Endothelial cell of umbilical vein (primary cell): ENCODE data around the gene EYS. TPM values are rescaled to one million over a fixed set of nuclear protein-coding genes. Genes with fewer than 3 reads are reported as not detected.

Experiments used
- BruUV-seq: library from RNA; stranded (reverse); fragments of 400-500 nt; replicated peaks from 2 replicates; lab custom pipeline; 2021; lab: Mats Ljungman, UMichigan
- CTCF ChIA-PET: fragments of 300-600, 350-600 bp; sonication (Branson Sonifier 250); formaldehyde crosslinking; loops from one replicate; lab custom pipeline; 2021; ENCODE audit warnings: antibody characterized with exemption, inconsistent platforms; lab: Charles Lee
- POLR2A ChIA-PET: fragments of 300-600, 350-600 bp; sonication (Branson Sonifier 250); formaldehyde crosslinking; loops from one replicate; lab custom pipeline; 2021; ENCODE audit warnings: antibody characterized with exemption, inconsistent platforms; lab: Charles Lee
- DNase-seq: peaks from one replicate; pipeline ENCODE4 v3.0.0-alpha.2; 2011; ENCODE audit warnings: low read depth, low spot score
- FAIRE-seq: peaks from 2 replicates; lab custom pipeline; 2011; peaks lifted over from hg19 to GRCh38; lab: Jason Lieb, UNC
- H2AFZ ChIP-seq: 2 replicates; pipeline ENCODE4 v1.6.0; 2012; ENCODE audit warnings: low read depth, low read length, control low read depth, inconsistent platforms
- H3K27ac ChIP-seq: 2 replicates; pipeline ENCODE4 v1.5.1; 2011; ENCODE audit warnings: low read depth, mild to moderate bottlenecking, control low read depth, low read length, moderate library complexity; ENCODE audit not compliant: insufficient read depth
- H3K27me3 ChIP-seq, 2 experiments: 2 replicates each; pipeline versions ENCODE4 v1.6.0 to v1.6.1; 2011; ENCODE audit warnings: low read length in 2 of 2, mixed read lengths in 1 of 2; ENCODE audit not compliant: control insufficient read depth in 2 of 2, insufficient read depth in 2 of 2
- H3K36me3 ChIP-seq, 2 experiments: 2 replicates in 1 of 2; 3 replicates in 1 of 2; pipeline ENCODE4 v1.5.1; 2011; ENCODE audit warnings: low read length in 2 of 2, mild to moderate bottlenecking in 1 of 2, moderate library complexity in 1 of 2; ENCODE audit not compliant: control insufficient read depth in 2 of 2, insufficient read depth in 2 of 2; ENCODE audit errors: extremely low read depth in 1 of 2
- H3K4me1 ChIP-seq: 3 replicates; pipeline ENCODE4 v1.5.1; 2011; ENCODE audit warnings: mild to moderate bottlenecking, low read length; ENCODE audit not compliant: control insufficient read depth, insufficient read depth; ENCODE audit errors: extremely low read depth
- H3K4me2 ChIP-seq: 2 replicates; pipeline ENCODE4 v1.6.1; 2011; ENCODE audit warnings: low read length, control low read depth, mixed read lengths; ENCODE audit not compliant: insufficient read depth
- H3K4me3 ChIP-seq, 3 experiments: fragments of 200-600 bp in 1 of 3; sonication (generic), shearing (Covaris generic) in 1 of 3; replicated peaks in 1 of 3; 2 replicates each; pipeline ENCODE4 v1.5.1; 2011 to 2016; ENCODE audit warnings: control low read depth in 3 of 3, low read length in 3 of 3, mild to moderate bottlenecking in 2 of 3, inconsistent platforms in 1 of 3, low read depth in 1 of 3, moderate library complexity in 1 of 3; ENCODE audit not compliant: insufficient read depth in 1 of 3
- H3K79me2 ChIP-seq: 2 replicates; pipeline ENCODE4 v1.6.0; 2012; ENCODE audit warnings: low read length, inconsistent platforms; ENCODE audit not compliant: control insufficient read depth, insufficient read depth
- H3K9ac ChIP-seq: replicated peaks from 2 replicates; pipeline ENCODE3; 2011; ENCODE audit warnings: low read length, control low read depth; ENCODE audit not compliant: insufficient read depth; ENCODE audit errors: extremely low read depth
- H3K9me1 ChIP-seq: replicated peaks from 3 replicates; pipeline ENCODE4 v1.6.0; 2011; ENCODE audit warnings: mild to moderate bottlenecking, low read length; ENCODE audit not compliant: control insufficient read depth, insufficient read depth; ENCODE audit errors: extremely low read depth
- H3K9me3 ChIP-seq: replicated peaks from 2 replicates; pipeline ENCODE4 v1.5.1; 2012; ENCODE audit warnings: low read length, inconsistent platforms; ENCODE audit not compliant: control insufficient read depth, insufficient read depth
- H4K20me1 ChIP-seq: replicated peaks from 2 replicates; pipeline ENCODE3; 2011; ENCODE audit warnings: mild to moderate bottlenecking, low read length; ENCODE audit not compliant: control insufficient read depth, insufficient read depth; ENCODE audit errors: extremely low read depth
- EZH2 ChIP-seq: IDR thresholded peaks from 2 replicates; pipeline ENCODE4 v1.6.1; 2012; ENCODE audit warnings: borderline replicate concordance, low read depth, mild to moderate bottlenecking, moderate library complexity, low read length, inconsistent platforms; ENCODE audit not compliant: severe bottlenecking
- FOS ChIP-seq: IDR thresholded peaks from 2 replicates; pipeline ENCODE4 v1.6.1; 2011; ENCODE audit warnings: mild to moderate bottlenecking, low read length, moderate library complexity, borderline replicate concordance; ENCODE audit not compliant: insufficient read depth
- GATA2 ChIP-seq: IDR thresholded peaks from 2 replicates; pipeline ENCODE4 v1.7.0; 2011; ENCODE audit warnings: low read depth, mild to moderate bottlenecking, moderate library complexity, mixed read lengths, low read length; ENCODE audit not compliant: insufficient read length, insufficient read depth
- JUN ChIP-seq: IDR thresholded peaks from 2 replicates; pipeline ENCODE4 v1.6.1; 2011; ENCODE audit warnings: borderline replicate concordance, low read depth; ENCODE audit not compliant: insufficient read length, insufficient read depth
- MYC ChIP-seq: IDR thresholded peaks from one replicate; pipeline ENCODE4 v1.6.1; 2011; ENCODE audit warnings: mild to moderate bottlenecking, low read depth, low read length
- POLR2A ChIP-seq: IDR thresholded peaks from 2 replicates; pipeline ENCODE4 v1.6.1; 2012; ENCODE audit warnings: low read depth, mild to moderate bottlenecking, control low read depth, low read length
- POLR2AphosphoS5 ChIP-seq: IDR thresholded peaks from 2 replicates; pipeline ENCODE4 v1.6.1; 2012; ENCODE audit warnings: low read depth, mild to moderate bottlenecking, control low read depth, low read length, moderate library complexity; ENCODE audit not compliant: insufficient read depth
- dilution Hi-C: fragments of 300-500 bp; cut with MboI; formaldehyde crosslinking; loops from one replicate; pipeline ENCODE4 v1.15.0; 2019; ENCODE audit warnings: low sequenced_read_pairs; ENCODE audit not compliant: extremely low pct_ligation_motif_present
- intact Hi-C: fragments of 100-400 bp; cut with micrococcal nuclease; formaldehyde crosslinking; loops from one replicate; pipeline ENCODE4 v1.10.0; 2022
- polyA plus RNA-seq, 4 experiments: library from polyadenylated mRNA; depleted of rRNA in 3 of 4; stranded (reverse) in 3 of 4; unstranded in 1 of 4; fragments of >200 nt; gene quantifications; 2 replicates each; pipeline versions ENCODE4 v1.2.1 to v1.2.3, GENCODE V29; 2011 to 2012; ENCODE audit warnings: missing spikeins in 1 of 4
- total RNA-seq: library from RNA; stranded (reverse); gene quantifications from 2 replicates; pipeline ENCODE4 v1.2.3, GENCODE V29; 2021
- TF ChIP-seq, protein P1 (sequence below): IDR thresholded peaks from 2 replicates; pipeline ENCODE4 v1.6.1; 2011; ENCODE audit not compliant: insufficient read depth, insufficient read length
- TF ChIP-seq, protein P2 (sequence below), 2 donors: IDR thresholded peaks; 1 replicate in 1 of 2; 2 replicates in 1 of 2; pipeline ENCODE4 v1.5.1; 2011; ENCODE audit warnings: low read length in 2 of 2, mild to moderate bottlenecking in 2 of 2, moderate library complexity in 2 of 2, control low read depth in 1 of 2, inconsistent platforms in 1 of 2, low read depth in 1 of 2; ENCODE audit not compliant: insufficient read depth in 1 of 2; ENCODE audit errors: extremely low read depth in 1 of 2

The EYS gene
- total and polyA plus RNA-seq, 2 donors (not counting 3 experiments of a cell fraction or from before 2014, with no cell fraction given) = 0.01 to 0.27 TPM

DNA sequence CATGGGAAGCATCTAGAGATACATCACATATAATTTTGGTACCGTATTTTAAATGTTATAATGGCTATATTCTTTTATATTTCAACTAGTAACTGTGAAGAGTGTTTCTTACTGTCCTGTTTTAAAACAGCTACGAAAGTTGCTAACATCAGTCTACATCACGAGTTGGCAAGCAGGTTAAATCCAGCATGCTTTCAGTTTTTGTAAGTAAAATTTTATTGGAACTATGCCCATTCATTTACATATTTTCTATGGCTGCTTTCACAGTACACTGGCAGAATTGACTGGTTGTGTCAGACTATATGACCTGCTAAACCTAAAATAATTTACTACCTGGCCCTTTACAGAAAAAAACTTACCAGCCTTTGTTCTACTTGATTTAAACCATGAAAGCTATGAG lies 1593.3 kb downstream of the EYS start:
- no peak for DNase-seq
- H3K36me3 ChIP-seq = no peaks in the 10 kb centered on the region
- H3K27ac ChIP-seq = no peak overlapping the region
- no peaks in the 10 kb centered on the region for H3K79me2 ChIP-seq
- no peaks in the 10 kb centered on the region for H3K27me3 ChIP-seq
- H3K4me2 ChIP-seq = no peak overlapping the region
- no peaks in the 10 kb centered on the region for H3K4me1 ChIP-seq
- POLR2A ChIA-PET = no interaction called here
- no peak overlapping the region for H3K9ac ChIP-seq
- H3K9me3 ChIP-seq = no peaks in the 10 kb centered on the region
- CTCF ChIA-PET = interaction anchor here (1.4 kb wide), 1 partner anchor 11 kb away, joined by 3 read pairs; no protein-coding TSS in a partner anchor
- TF ChIP-seq, protein P1, sequence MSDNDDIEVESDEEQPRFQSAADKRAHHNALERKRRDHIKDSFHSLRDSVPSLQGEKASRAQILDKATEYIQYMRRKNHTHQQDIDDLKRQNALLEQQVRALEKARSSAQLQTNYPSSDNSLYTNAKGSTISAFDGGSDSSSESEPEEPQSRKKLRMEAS = no peak
- TF ChIP-seq GATA2 (no peak), FOS (no peak)
- FAIRE-seq = no peak
- dilution Hi-C loops (no loop called here), intact Hi-C loops (no loop called here)
- no peak overlapping the region for H2AFZ ChIP-seq
- no peak overlapping the region for H3K4me3 ChIP-seq
- no peaks in the 10 kb centered on the region for H4K20me1 ChIP-seq
- no TSS peak for BruUV-seq
- no peaks in the 10 kb centered on the region for H3K9me1 ChIP-seq

DNA sequence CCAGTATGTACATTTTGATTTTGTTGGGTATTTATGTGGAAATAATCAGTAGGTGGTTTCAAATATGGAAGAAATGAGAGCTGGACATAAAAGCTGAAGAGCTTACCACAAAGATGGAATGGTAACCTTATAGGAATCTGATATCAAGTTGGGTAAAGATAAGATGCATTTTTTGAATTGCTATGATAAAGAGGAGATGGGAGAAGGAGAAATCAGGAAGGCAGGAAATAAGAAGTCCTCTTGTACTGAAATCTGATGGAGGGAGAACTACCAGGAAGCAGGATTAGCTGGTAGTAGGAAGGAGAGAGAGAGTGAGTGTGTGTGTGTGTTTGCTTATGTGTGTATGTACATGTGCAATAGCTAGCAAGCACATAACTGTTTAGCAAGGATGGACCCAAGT lies 1603.0 kb downstream of the EYS start:
- no peaks in the 10 kb centered on the region for H3K36me3 ChIP-seq
- DNase-seq (no peak), FAIRE-seq (no peak)
- no peak overlapping the region for H2AFZ ChIP-seq
- TF ChIP-seq POLR2AphosphoS5 (no peak), EZH2 (no peak), GATA2 (no peak), JUN (no peak), MYC (no peak), FOS (no peak), POLR2A (no peak)
- TF ChIP-seq, protein P1 = no peak
- TF ChIP-seq, protein P2, sequence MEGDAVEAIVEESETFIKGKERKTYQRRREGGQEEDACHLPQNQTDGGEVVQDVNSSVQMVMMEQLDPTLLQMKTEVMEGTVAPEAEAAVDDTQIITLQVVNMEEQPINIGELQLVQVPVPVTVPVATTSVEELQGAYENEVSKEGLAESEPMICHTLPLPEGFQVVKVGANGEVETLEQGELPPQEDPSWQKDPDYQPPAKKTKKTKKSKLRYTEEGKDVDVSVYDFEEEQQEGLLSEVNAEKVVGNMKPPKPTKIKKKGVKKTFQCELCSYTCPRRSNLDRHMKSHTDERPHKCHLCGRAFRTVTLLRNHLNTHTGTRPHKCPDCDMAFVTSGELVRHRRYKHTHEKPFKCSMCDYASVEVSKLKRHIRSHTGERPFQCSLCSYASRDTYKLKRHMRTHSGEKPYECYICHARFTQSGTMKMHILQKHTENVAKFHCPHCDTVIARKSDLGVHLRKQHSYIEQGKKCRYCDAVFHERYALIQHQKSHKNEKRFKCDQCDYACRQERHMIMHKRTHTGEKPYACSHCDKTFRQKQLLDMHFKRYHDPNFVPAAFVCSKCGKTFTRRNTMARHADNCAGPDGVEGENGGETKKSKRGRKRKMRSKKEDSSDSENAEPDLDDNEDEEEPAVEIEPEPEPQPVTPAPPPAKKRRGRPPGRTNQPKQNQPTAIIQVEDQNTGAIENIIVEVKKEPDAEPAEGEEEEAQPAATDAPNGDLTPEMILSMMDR (IDR thresholded peaks at IDR 0.05; ENCODE audit: extremely low read depth in 1 of 2, insufficient read depth in 1 of 2, low read depth in 1 of 2, low read length in 2 of 2) = no peak
- no peaks in the 10 kb centered on the region for H3K79me2 ChIP-seq
- POLR2A ChIA-PET = no interaction called here
- no peaks in the 10 kb centered on the region for H4K20me1 ChIP-seq
- H3K4me2 ChIP-seq = no peak overlapping the region
- BruUV-seq = no TSS peak
- intact Hi-C loops (no loop called here), dilution Hi-C loops (no loop called here)
- no peaks in the 10 kb centered on the region for H3K9me3 ChIP-seq
- H3K9me1 ChIP-seq = no peaks in the 10 kb centered on the region
- no peak overlapping the region for H3K27ac ChIP-seq
- no peak overlapping the region for H3K4me3 ChIP-seq
- H3K9ac ChIP-seq = no peak overlapping the region
- CTCF ChIA-PET = no interaction called here
- H3K4me1 ChIP-seq = no peaks in the 10 kb centered on the region
- H3K27me3 ChIP-seq = no peaks in the 10 kb centered on the region
